Thoracic aorta (tissue), 2 donors: ENCODE data around the gene PIGU. TPM values are rescaled to one million over a fixed set of nuclear protein-coding genes. Genes with fewer than 3 reads are reported as not detected.

ENCODE experiments used
- ATAC-seq: fragments of 150-250 bp; one replicate; pipeline ENCODE4 v1.8.0; 2017; ENCODE audit warnings: low read depth; ENCODE audit not compliant: insufficient number of reproducible peaks, low FRiP score
- DNase-seq: peaks from one replicate; pipeline ENCODE4 v3.0.0-alpha.2; 2020; ENCODE audit warnings: low spot score
- H3K27ac ChIP-seq, 2 donors: fragments of 200-600 bp; sonication (generic); 1 replicate in 1 of 2; 2 replicates in 1 of 2; pipeline ENCODE4 v1.5.1; 2016; ENCODE audit warnings: mild to moderate bottlenecking in 2 of 2, moderate library complexity in 2 of 2
- H3K27me3 ChIP-seq: fragments of 200-600 bp; sonication (generic); replicated peaks from 2 replicates; pipeline ENCODE4 v1.6.0; 2016; ENCODE audit warnings: mild to moderate bottlenecking; ENCODE audit not compliant: insufficient read depth
- H3K36me3 ChIP-seq: fragments of 200-600 bp; sonication (generic); one replicate; pipeline ENCODE4 v1.5.1; 2016
- H3K4me1 ChIP-seq, 2 donors: fragments of 200-600 bp; sonication (generic); 1 replicate in 1 of 2; 2 replicates in 1 of 2; pipeline versions ENCODE4 v1.5.1 to v1.6.0; 2016; ENCODE audit warnings: low read depth in 2 of 2, mild to moderate bottlenecking in 1 of 2; ENCODE audit not compliant: control insufficient read depth in 1 of 2
- H3K4me3 ChIP-seq: fragments of 200-600 bp; sonication (generic); 2 replicates; pipeline ENCODE4 v1.5.1; 2016; ENCODE audit warnings: mild to moderate bottlenecking
- H3K9me3 ChIP-seq: fragments of 200-600 bp; sonication (generic); 2 replicates; pipeline ENCODE4 v1.5.1; 2016
- total RNA-seq, 2 donors: library from RNA; depleted of rRNA; stranded (reverse); fragments of >200 nt; gene quantifications; one replicate each; pipeline versions ENCODE4 v1.1.0 to v1.2.3, GENCODE V29; 2016
- TF ChIP-seq, protein P1 (sequence below): fragments of 200-600 bp; sonication (generic); IDR thresholded peaks from one replicate; pipeline ENCODE4 v1.5.1; 2019; ENCODE audit warnings: antibody characterized with exemption

PIGU gene
- total RNA-seq, 2 donors from 2014 or later: 10.2 to 10.4 TPM

DNA sequence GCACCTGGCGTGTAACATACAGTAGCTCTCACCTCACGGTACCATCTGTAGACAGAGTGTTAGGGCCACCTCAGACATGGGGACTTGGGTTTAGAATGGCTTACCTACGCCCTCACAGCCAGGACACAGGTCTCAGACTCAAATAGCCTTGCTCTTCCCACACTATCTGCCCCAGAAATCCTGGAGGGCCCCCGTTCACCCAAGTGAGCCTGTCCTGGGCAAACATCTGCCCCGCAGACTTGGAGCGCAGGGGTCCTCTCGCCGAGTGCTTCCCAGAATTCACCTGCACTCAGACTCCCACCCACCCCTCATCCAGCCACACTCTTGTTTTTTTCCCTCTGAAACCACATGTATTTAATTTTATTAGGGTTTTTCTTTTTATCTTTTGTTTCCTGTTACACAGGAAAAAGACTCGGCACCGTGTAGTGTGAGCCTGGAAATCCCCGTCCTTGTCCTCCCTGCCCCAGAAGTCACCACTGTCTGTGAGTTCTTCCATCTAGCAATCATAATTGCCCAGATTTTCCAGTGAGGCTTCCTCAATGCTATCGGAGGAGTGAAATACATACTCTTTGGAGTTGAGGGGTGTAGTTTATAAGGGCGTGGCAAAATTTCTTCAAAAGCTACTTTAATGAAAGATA is 135.5 kb downstream of the PIGU start:
- Histone ChIP-seq H3K4me1 (no peaks in the 10 kb centered on the region), H3K36me3 (peaks cover 33% of the 10 kb centered on the region), H3K27ac (no peak overlapping the region), H3K4me3 (no peak overlapping the region), H3K27me3 (no peaks in the 10 kb centered on the region), H3K9me3 (no peaks in the 10 kb centered on the region)
- DNase-seq: no peak
- TF ChIP-seq, protein P1, sequence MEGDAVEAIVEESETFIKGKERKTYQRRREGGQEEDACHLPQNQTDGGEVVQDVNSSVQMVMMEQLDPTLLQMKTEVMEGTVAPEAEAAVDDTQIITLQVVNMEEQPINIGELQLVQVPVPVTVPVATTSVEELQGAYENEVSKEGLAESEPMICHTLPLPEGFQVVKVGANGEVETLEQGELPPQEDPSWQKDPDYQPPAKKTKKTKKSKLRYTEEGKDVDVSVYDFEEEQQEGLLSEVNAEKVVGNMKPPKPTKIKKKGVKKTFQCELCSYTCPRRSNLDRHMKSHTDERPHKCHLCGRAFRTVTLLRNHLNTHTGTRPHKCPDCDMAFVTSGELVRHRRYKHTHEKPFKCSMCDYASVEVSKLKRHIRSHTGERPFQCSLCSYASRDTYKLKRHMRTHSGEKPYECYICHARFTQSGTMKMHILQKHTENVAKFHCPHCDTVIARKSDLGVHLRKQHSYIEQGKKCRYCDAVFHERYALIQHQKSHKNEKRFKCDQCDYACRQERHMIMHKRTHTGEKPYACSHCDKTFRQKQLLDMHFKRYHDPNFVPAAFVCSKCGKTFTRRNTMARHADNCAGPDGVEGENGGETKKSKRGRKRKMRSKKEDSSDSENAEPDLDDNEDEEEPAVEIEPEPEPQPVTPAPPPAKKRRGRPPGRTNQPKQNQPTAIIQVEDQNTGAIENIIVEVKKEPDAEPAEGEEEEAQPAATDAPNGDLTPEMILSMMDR: no peak
- no peak for ATAC-seq

DNA sequence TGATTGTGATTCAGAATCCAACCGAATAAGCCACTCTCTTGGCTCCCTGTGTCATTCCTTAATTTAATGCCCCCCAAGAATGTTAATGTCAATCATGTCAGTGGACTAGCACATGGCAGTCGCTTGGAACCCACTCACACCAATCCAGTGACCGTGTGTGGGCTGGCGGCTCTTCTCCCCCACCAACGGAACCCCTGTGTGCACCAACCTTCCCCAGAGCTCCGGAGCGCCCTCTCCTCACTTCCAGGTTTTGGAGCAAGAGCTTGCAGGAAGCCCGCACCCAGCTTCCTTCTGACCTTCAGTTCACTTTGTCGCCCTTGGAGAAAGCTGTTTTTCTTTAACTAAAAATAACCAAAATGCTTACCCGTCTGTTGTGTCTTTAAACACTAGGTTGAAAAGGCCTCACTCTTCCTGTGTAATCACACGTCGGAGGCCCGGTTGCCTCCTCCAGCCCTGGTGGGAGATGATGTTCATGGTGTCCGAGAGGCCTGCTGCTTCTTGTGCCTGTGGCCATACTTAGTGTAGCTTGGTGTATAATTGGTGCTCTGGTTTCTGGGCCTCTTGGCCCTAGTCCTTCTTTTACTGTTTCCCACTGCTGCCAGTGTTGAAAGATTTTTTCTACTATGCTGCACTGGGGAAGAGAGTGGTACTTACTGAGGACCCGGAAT is 136.2 kb downstream of the PIGU start:
- Histone ChIP-seq H3K4me1 (no peaks in the 10 kb centered on the region), H3K27me3 (no peaks in the 10 kb centered on the region), H3K9me3 (no peaks in the 10 kb centered on the region), H3K36me3 (peaks cover 39% of the 10 kb centered on the region), H3K27ac (no peak overlapping the region), H3K4me3 (no peak overlapping the region)
- TF ChIP-seq, protein P1: no peak
- DNase-seq: no peak
- ATAC-seq: no peak

DNA sequence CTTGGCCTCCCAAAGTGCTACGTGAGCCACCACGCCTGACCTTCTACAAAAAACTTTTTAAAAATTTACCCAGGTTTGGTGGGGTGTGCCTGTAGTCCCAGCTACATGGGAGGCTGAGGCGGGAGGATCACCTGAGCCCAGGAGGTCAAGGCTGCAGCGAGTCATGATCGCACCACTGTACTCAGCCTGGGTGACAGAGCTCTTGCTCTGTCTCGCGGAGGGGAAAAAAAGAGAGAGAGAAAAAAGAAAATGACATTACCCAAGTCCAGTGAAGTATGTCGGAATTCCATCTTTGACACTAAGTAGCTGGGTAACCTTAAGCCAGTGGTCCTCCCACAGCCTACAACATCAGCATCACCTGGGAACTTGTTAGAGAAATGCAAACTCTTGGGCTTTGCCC is 137.1 kb downstream of the PIGU start:
- TF ChIP-seq, protein P1: no peak
- Histone ChIP-seq H3K4me3 (no peak overlapping the region), H3K27ac (no peak overlapping the region), H3K9me3 (no peaks in the 10 kb centered on the region), H3K27me3 (no peaks in the 10 kb centered on the region), H3K36me3 (peaks cover 49% of the 10 kb centered on the region), H3K4me1 (no peaks in the 10 kb centered on the region)
- ATAC-seq (no peak), DNase-seq (no peak)

DNA sequence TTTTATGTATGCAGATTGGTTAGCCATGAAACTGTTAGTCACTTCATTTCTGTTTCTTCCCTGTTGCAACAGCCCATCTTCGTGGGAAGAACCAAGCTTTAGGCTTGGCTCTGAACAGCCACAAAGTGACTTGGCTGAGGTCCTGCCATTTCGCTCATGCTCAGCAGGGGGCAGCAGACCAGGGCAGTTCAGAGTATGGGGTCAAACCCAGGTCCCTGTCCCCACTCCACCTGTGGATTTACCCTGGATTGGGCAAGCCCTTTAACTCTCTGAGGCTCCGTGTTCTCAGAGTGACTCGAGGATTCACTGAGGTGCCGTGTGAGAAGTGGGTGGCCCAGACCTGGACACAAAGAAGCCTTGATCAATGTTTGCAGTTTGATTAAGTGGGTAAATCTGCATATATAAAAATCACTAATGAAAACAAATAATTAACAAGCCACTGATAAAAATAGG is 138.2 kb downstream of the PIGU start:
- peaks cover 56% of the 10 kb centered on the region for H3K36me3 ChIP-seq
- TF ChIP-seq, protein P1: peak; percentile 57
- H3K27ac ChIP-seq: no peak overlapping the region
- H3K4me3 ChIP-seq: no peak overlapping the region
- no peaks in the 10 kb centered on the region for H3K9me3 ChIP-seq
- DNase-seq (no peak), ATAC-seq (no peak)
- no peaks in the 10 kb centered on the region for H3K27me3 ChIP-seq
- H3K4me1 ChIP-seq: no peaks in the 10 kb centered on the region

DNA sequence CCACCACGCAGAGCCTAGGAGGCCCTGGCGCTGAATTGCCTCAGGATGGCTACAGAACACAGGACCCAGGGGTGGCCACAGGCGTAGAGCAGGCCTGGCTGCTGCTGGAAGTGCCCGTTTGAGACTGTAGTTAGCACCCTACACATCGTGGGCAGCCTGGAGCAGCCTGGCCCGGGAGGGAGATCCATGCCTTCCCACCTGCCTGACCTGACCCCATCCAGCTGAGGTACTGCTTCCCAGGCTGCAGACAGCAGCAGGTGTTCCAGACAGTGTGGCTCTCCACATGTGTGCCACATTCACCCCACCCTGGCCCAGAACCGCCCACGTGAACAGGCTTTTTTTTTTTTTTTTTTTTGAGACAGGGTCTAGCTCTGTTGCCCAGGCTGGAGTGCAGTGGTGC is 139.2 kb downstream of the PIGU start:
- TF ChIP-seq, protein P1: no peak
- no peak for ATAC-seq
- Histone ChIP-seq H3K4me1 (no peaks in the 10 kb centered on the region), H3K36me3 (peaks cover 61% of the 10 kb centered on the region), H3K4me3 (no peak overlapping the region), H3K27me3 (no peaks in the 10 kb centered on the region), H3K27ac (no peak overlapping the region), H3K9me3 (no peaks in the 10 kb centered on the region)
- no peak for DNase-seq
